ENCODE data around the gene S100A4. TPM values are rescaled to one million over a fixed set of nuclear protein-coding genes. Genes with fewer than 3 reads are reported as not detected.
"Not testable (repeated sequence)": the region's sequence is repeated elsewhere in the genome, so short reads cannot be mapped to it uniquely, and the experiment has no call there.

Gene S100A4
- polyA plus RNA-seq, 1 donor: 29.0 TPM

DNA sequence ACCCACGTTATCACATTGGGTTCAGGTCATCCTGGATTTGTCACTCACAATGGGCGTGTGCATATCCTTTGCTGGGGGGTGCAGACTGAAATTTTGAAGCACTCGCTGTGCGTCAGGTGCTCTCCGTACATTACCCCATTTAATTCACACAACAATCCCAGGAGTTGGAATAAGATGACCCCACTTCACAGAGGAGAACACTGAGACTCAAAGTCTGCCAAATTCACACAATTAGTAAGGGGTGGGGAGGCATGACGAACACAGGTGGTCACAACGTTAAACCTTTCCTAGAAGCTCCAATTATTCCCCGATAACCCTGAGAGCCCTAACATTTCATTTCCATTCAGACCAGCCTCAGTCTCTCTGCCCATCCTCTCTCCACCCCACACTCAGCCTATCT is 23.9 kb upstream of the S100A4 start:
- DNase-seq: no peak

DNA sequence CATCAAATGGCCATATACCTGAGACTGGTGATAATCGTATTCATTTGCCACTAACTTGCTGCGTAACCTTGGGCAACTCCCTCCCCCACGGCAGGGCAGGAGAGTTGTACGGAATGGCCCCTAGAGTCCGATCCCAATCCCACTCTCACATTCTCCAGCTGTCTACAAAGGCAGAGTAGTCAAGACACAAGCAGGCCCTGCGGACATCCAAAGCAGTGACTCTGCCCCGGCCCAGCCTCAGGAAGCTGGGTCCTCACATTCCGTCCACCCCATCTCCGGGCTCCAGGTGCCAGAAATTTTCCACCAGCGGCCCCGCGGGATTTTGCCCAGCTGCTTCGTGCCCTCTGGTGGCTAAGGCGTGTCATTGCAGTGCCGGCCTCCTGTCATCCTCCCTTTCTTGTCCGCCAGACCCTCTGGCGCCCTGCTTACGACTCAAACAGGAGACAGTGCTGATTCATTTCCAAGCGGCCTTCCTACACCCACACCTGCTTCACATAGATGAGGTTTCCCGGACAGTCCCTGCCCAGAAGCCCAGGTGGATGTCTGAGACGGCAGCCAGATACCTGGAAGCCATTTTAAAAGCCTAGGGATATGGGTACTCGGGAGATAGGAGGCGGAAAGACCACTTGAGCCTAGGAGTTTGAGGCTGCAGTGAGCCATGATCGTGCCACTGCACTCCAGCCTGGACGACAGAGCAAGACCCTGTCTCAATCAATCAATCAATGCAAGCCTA is 22.9 kb upstream of the S100A4 start:
- DNase-seq: peak; percentile 88

GRCh38 chr1:153567621-153568366 is 22.2 kb upstream of the S100A4 start:
- DNase-seq: no peak

DNA sequence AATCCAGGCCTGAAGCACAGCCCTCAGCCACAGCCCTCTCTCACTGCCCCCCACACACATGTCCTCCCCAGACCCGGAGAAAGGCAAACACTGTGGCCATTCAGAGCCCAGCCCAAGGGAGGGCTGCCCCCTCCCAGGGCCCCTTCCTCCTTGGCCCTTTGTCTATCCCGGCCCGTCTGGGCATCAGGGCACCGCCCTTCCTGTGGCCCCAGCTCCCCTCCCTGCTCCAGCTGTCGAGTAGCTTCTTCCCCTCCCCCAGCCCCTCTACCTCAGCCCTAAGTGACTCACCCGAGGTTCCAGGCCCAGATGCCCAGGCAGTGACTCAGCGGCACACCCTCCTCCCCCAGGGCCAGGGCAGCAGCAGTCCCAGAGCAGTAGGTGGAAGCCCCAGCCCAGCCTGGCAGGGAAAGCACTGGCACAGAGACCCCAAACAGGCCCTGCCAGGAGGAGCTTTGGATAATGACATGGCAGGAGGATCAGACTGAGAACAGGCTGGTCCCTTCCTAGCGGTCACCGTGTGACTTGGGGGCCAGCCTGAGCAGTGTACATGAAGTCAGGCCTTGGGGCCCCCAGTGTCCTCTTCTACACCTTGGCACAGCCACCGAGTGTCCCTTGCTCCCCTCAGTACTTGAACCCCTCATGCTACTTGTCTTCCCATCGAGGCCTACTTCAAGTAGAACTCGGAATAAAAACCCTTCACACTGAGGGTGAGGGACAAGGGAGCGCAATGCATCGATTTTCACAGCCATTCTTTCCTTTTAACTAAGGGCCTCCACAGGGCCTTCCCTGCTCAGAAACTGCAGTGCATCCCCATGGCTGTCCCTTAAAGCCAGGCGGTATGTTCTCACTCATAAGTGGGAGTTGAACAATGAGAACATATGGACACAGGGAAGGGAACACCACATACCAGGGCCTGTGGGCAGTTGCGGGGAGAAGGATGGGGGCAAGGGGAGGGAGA is 21.1 kb upstream of the S100A4 start:
- no peak for DNase-seq

DNA sequence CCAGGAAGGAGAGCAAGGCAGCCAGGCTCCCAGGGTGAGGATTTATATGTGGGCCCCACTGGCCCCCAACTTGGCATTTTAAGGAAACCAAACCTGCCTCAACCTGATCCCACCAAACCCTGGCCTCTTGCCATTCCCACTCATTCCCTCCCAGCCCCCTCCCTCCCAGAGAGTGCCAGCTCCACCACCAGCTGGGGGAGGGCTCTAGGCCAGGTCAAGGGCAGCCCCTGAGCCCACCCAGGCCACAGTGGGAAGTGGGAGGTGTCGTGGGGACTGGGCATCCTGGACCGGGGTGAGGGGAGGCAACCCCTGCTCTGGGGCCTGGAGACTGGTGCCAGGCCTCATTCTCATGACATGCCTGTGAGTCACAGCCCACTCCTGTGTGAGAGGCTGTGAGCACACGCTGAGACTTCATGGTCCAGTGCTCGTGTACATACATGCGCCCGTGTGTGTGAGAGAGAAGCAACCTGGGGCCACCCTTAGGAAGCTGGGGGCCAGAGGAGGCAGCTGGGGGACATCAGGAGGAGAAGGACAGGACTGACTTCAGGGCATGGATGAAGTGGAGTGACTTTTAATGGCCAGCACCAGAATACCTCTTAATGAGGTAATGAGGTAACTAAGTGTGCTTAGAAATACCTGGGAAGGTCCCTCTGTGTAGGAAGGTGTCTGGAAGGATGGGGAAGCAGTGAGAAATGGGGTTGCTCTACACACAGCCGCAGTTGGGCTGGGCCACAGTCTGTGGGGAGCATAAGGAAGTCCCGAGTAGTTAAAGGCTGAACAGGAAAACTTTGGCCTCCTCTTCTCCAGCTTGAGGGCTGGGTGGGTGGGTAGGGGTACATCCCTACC is 20.1 kb upstream of the S100A4 start, which contains the start of gene S100A2:
Gene S100A2 (minus strand): TSS at position 316 of the 846 bp plus-strand sequence. CDS start 1,967 bp downstream, outside the sequence.
- no peak for DNase-seq

DNA sequence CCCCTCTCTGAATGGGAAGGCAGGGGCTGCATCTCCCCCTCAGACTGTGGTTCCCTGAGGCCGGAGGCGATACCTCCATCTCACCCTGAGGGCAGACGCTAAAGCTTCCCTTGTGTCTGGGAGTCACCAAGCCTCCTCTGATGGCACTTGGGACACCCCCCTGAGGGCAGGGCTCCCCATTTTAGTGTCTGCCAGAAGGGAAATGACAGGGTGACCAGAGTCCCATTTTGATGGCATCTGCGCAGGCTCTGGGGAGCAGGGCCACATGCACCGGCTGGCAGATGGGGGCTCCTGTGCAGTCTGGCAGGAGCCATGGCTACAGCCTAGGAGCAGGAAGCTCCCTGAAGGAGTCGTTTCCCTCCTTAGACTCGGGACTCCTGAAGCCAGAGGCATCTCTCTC is 18.4 kb upstream of the S100A4 start:
- no peak for DNase-seq

DNA sequence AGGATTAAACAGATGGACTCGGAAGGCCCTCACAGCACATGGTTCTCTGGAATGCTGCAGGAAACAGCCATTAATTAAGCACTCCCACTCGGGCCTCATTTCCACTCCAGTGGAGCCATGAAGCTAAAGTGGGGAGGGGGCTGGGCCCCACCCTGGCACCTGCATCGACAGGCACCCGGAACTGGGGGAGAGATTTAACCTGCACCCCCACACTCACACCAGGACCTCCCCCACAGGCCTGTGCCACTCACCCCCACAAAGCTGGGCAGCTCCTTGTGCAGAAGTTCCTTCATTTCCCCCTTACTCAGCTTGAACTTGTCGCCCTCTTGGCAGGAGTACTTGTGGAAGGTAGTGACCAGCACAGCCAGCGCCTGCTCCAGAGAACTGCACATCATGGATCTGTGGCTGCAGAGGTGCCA is 17.9 kb upstream of the S100A4 start:
- no peak for DNase-seq

- DNase-seq: not testable (repeated sequence)
These were observed 16.4 kb upstream of the S100A4 start for GRCh38 chr1:153562021-153562420.

DNA sequence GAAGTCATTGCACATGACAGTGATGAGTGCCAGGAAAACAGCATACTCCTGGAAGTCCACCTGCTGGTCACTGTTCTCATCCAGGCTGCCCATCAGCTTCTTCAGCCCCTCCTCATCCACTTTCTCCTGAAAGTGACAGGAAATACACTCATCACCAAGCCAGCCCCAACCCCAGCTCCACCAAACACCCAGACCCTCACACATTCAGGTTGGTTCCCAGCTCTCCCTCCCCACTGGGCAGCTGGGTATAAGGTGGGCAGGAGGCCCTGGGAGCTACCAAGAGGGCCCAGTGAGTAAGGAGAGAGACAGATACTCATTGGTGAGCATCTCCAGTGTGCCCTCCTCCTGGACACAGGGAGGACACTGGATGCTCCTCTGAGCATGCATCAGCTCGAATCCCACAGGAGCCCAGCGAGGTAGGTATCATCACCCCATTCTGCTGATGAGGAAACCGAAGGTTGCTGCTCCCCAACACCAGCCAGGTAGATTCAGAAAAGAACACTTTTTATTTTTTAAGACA is 15.9 kb upstream of the S100A4 start:
- no peak for DNase-seq

- no peak for DNase-seq
These were observed 15.3 kb upstream of the S100A4 start for GRCh38 chr1:153560771-153561465.

DNA sequence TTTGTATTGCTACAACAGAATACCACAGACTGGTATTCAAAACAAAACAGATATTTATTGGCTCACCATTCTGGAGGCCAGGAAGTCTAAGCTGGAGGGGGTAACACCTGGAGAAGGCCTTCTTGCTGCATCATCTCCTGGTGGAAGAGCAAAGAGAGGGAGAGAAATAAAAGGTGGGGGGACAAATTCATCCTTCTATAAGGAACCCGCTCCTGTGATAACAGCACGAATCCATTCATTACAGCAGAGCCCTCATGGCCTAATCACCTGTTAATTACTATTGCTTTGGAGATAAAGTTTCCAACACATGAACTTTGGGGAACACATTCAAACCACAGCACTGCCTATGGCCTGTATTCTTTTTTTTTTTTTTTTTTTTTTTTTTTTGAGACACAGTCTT is 14.6 kb upstream of the S100A4 start:
- no peak for DNase-seq

DNA sequence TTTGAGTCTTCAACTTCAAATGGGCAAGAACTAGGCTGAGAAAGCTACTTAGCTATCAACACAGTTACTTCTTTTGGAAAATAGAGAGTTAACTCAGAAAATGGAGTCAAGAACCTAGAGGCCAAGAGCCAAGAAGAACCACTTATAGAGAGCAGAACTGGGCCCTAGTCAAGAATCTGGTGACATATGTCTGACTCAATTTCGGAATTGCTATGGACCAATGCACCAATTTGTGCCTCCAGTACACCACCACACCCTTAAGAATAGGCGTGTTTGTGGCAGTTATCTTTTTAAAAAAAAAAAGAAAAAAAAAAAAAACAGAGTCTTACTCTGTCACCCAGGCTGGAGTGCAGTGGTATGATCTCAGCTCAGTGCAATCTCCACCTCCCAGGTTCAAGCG is 12.3 kb upstream of the S100A4 start:
- DNase-seq: no peak

DNA sequence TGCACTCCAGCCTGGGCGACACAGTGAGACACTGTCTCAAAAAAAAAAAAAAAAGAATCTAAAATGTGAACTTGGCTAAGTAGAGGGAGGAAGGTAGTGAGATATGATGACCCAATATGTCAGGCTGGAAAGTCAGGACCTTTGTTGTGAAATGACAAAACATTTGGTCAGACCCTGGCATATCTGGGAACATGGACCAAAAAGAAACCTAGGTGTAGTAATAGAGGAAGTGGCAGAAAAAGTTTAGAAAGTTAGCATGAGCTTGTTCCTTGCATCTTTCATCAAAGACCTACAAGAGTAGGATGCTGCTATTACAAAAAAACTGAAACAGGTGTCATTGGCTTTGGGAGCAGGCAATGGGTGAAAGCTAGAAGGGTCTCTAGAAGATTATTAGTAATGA is 10.7 kb upstream of the S100A4 start:
- DNase-seq: no peak

- no peak for DNase-seq
These were observed 8.4 kb upstream of the S100A4 start for GRCh38 chr1:153553830-153554541.

GRCh38 chr1:153553096-153553495 is 7.5 kb upstream of the S100A4 start:
- DNase-seq: no peak

DNA sequence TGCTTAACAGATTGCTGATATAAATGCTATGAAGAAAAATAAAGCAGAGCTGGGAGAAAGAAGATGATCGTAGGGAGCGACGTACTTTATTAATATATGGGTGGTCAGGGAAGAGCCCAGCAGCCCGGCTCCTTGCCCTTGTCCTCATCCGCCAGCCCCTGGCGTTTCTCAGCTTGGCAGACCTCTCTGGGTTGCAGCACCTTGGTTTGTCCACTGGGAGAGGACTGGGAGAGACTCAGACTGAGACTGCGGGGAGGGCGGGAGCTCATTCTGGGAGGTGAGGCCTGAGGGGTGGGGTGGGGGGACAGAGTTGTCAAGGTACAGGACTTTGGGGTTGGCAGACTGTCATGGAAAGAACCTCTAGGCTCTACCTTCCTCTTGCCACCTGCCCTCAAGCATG is 6.7 kb upstream of the S100A4 start:
- DNase-seq: no peak

DNA sequence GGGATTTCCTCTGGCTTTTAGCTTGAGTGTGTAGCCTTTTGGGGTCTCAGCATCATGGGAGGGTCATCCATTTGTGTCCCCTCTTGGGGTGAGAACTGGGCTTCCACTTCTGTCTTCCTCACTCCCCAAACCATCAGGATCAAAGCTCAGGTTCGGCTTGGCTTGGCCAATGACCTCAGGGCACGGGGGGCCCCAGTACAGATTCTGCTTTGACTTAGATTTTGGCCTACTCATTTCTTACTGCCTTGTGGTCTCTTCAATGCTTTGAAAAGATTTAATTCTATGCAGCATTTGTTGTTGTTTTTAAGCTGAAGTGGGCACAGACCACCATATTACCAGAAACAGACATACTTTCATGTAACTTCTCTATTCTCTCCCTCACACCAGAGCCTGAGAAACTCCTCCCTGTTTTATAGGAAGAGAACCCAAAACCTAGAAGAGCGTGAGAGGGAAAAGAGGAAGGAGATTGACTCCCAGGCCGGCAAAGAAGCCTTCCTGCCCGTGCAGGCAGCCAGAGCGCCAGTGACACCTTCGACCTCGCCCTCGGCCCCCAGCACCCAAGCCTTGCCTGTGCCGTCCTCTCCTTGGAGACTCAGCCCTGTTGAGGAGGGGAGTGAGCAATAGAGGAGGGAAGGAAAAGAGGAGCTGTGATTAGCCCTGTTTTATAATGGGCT is 5.4 kb upstream of the S100A4 start:
- no peak for DNase-seq

GRCh38 chr1:153550398-153550758 is 4.8 kb upstream of the S100A4 start:
- no peak for DNase-seq

DNA sequence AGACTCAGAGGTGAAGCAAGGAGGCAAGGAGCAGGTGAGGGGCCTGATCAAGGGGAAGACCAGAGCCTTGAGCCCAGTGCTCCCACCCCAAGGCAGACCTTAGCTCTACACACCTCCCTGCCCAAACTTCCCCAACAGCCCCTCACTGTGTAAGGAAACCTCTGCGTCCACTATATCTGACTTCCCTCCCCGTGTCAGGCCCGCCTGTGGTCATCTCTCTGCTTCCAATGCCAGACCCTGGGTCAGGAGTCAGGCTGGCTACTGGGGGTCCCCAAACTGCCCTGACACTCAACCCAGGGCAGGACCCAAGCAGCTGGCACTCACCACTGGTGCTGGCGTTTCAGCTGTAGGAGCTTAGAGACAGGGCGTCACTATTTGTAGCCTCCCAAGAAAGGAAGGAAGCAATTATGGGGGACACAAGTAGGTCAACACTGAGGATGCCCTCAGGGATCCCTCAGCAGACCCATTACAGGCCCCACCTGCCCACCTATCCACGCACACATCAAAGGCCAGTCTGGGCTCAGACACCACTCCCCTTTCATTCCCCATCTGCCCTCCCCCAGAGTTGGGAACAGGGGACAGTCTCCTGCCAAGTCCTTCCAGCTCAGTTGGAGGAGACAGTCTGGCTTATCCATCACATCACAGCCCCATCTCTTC is 4.3 kb upstream of the S100A4 start:
- no peak for DNase-seq
